Peyer's patch (tissue), 4 donors: ENCODE data around the gene LAGE3. TPM values are rescaled to one million over a fixed set of nuclear protein-coding genes. Genes with fewer than 3 reads are reported as not detected.
A peak's percentile ranks its signal among the peaks of the same experiment; 100 is the strongest.

ENCODE experiments used
- DNase-seq, 3 donors: peaks; one replicate each; pipeline ENCODE4 v3.0.0-alpha.2; 2017 to 2019
- H3K27ac ChIP-seq, 4 donors: fragments of 200-600 bp; sonication (generic); one replicate each; pipeline ENCODE4 v1.5.1; 2016 to 2019
- H3K27me3 ChIP-seq, 2 donors: fragments of 200-600 bp; sonication (generic); one replicate each; pipeline ENCODE4 v1.5.1; 2019
- H3K36me3 ChIP-seq, 3 donors: fragments of 200-600 bp; sonication (generic); one replicate each; pipeline ENCODE4 v1.5.1; 2016 to 2019
- H3K4me1 ChIP-seq, 4 donors: fragments of 200-600 bp; sonication (generic); one replicate each; pipeline ENCODE4 v1.5.1; 2016 to 2019
- H3K4me3 ChIP-seq, 4 donors: fragments of 200-600 bp; sonication (generic); 1 replicate in 3 of 4; 2 replicates in 1 of 4; pipeline ENCODE4 v1.5.1; 2016 to 2019; ENCODE audit warnings: mild to moderate bottlenecking in 1 of 4
- H3K9me3 ChIP-seq, 4 donors: fragments of 200-600 bp; sonication (generic); one replicate each; pipeline ENCODE4 v1.5.1; 2016 to 2019; ENCODE audit warnings: mild to moderate bottlenecking in 1 of 4
- CTCF ChIP-seq, 6 experiments: fragments of 450-650 bp in 4 of 6; fragments of 200-600 bp in 2 of 6; sonication (generic) in 1 of 6; IDR thresholded peaks; one replicate each; pipeline ENCODE4 v1.5.1; 2017 to 2019; ENCODE audit warnings: antibody characterized with exemption in 6 of 6, mild to moderate bottlenecking in 3 of 6, moderate library complexity in 1 of 6
- POLR2A ChIP-seq, 2 donors: fragments of 450-650 bp; IDR thresholded peaks; one replicate each; pipeline ENCODE4 v1.5.1; 2017; ENCODE audit warnings: antibody characterized with exemption in 2 of 2, mild to moderate bottlenecking in 2 of 2, moderate library complexity in 2 of 2
- total RNA-seq, 4 donors: library from RNA; depleted of rRNA; stranded (reverse); fragments of >200 nt; gene quantifications; one replicate each; pipeline ENCODE4 v1.1.0, GENCODE V29; 2016

Gene LAGE3
- total RNA-seq, 4 donors from 2014 or later = 8.5 to 15.7 (median 10.8) TPM

- no peak for DNase-seq
- peaks cover 0 to 3% (median 2%) of the 10 kb centered on the region in 4 donors for H3K4me1 ChIP-seq
Observed at GRCh38 chrX:154463611-154464220, 15.4 kb downstream of the LAGE3 start.

GRCh38 chrX:154462396-154462795 lies 16.7 kb downstream of the LAGE3 start:
- no peak overlapping the region for H3K4me3 ChIP-seq
- no peaks in the 10 kb centered on the region for H3K27me3 ChIP-seq
- TF ChIP-seq CTCF (IDR thresholded peaks at IDR 0.05) (no peak), POLR2A (IDR thresholded peaks at IDR 0.05) (no peak)
- DNase-seq = no peak
- H3K27ac ChIP-seq = no peak overlapping the region
- H3K4me1 ChIP-seq = peaks cover 0 to 3% (median 2%) of the 10 kb centered on the region in 4 donors
- H3K9me3 ChIP-seq = no peaks in the 10 kb centered on the region
- H3K36me3 ChIP-seq = peaks cover 0 to 19% (median 0%) of the 10 kb centered on the region in 3 donors

More at GRCh38 chrX:154463611-154464220, 15.4 kb downstream of the LAGE3 start:
- no peaks in the 10 kb centered on the region for H3K27me3 ChIP-seq
- TF ChIP-seq CTCF (IDR thresholded peaks at IDR 0.05) (no peak), POLR2A (IDR thresholded peaks at IDR 0.05) (no peak)
- H3K27ac ChIP-seq = no peak overlapping the region
- no peaks in the 10 kb centered on the region for H3K9me3 ChIP-seq
- H3K36me3 ChIP-seq = peaks cover 0 to 19% (median 0%) of the 10 kb centered on the region in 3 donors
- no peak overlapping the region for H3K4me3 ChIP-seq

GRCh38 chrX:154460326-154460725 lies 18.8 kb downstream of the LAGE3 start:
- H3K9me3 ChIP-seq = no peaks in the 10 kb centered on the region
- no peaks in the 10 kb centered on the region for H3K36me3 ChIP-seq
- H3K4me3 ChIP-seq = no peak overlapping the region
- TF ChIP-seq CTCF (IDR thresholded peaks at IDR 0.05) (no peak), POLR2A (IDR thresholded peaks at IDR 0.05) (no peak)
- no peak for DNase-seq
- H3K27me3 ChIP-seq = no peaks in the 10 kb centered on the region
- H3K27ac ChIP-seq = no peak overlapping the region
- H3K4me1 ChIP-seq = peaks cover 0 to 3% (median 2%) of the 10 kb centered on the region in 4 donors

- TF ChIP-seq POLR2A (IDR thresholded peaks at IDR 0.05) = no peak
- no peak for TF ChIP-seq CTCF (IDR thresholded peaks at IDR 0.05)
- Histone ChIP-seq H3K4me1 (peaks cover 0 to 3% (median 2%) of the 10 kb centered on the region in 4 donors), H3K4me3 (no peak overlapping the region), H3K9me3 (no peaks in the 10 kb centered on the region), H3K27me3 (no peaks in the 10 kb centered on the region), H3K36me3 (no peaks in the 10 kb centered on the region), H3K27ac (peak overlapping the region in 1 of 4 donors; percentile 78)
- no peak for DNase-seq
Observed at GRCh38 chrX:154459832-154460231, 19.2 kb downstream of the LAGE3 start.

GRCh38 chrX:154458954-154459778 lies 19.9 kb downstream of the LAGE3 start:
- H3K27ac ChIP-seq = peak overlapping the region in 3 of 4 donors; percentile 72 to 87 (median 78)
- H3K4me3 ChIP-seq = peak overlapping the region; percentile 66 to 72 (median 70)
- no peaks in the 10 kb centered on the region for H3K9me3 ChIP-seq
- TF ChIP-seq POLR2A (IDR thresholded peaks at IDR 0.05) (no peak), CTCF (IDR thresholded peaks at IDR 0.05) (no peak)
- H3K27me3 ChIP-seq = no peaks in the 10 kb centered on the region
- H3K4me1 ChIP-seq = peaks cover 0 to 3% (median 2%) of the 10 kb centered on the region in 4 donors
- no peaks in the 10 kb centered on the region for H3K36me3 ChIP-seq
- peak in 2 of 3 donors; percentile 63 to 66 for DNase-seq
